Heart left ventricle (tissue), 13 donors: ENCODE results near the gene SLC35F3.

ENCODE experiments used
- CTCF ChIP-seq, 12 donors: fragments of 200-600 bp; sonication (generic) in 4 of 12; IDR thresholded peaks; one replicate each; pipeline versions ENCODE4 v1.5.0 to v1.8.0; 2018 to 2022; ENCODE audit warnings: antibody characterized with exemption in 12 of 12, mild to moderate bottlenecking in 5 of 12
- POLR2A ChIP-seq, 2 donors: fragments of 450-650 bp; IDR thresholded peaks; one replicate each; pipeline ENCODE4 v1.6.1; 2017; ENCODE audit warnings: antibody characterized with exemption in 2 of 2, mild to moderate bottlenecking in 2 of 2, moderate library complexity in 2 of 2
- donor health status: ischemic (EF 13 %, LVEDD 7.1; RV severe dilation, severe dysfunction).
- donor health status: DM: no; HTN: yes; CAD: no.
- donor health status: DM: no; HTN: no; CAD: no.
- donor health status: ischemic (EF 25% LVEDD 6.9; RV normal size, moderate dysfunction).
- donor health status: ischemic (EF 25% LVEDD 5.7; RV mildly dilated, moderate dysfunction).
- donor health status: ischemic (EF 35%, LVEDD 5.7; RV mildly dilated, moderate dysfunction).
- donor health status: nonischemic (EF 11% LVEDD 7.7; RV severe dilation, severe dysfunction).
- donor health status: DM: yes; HTN: yes; CAD: no.
- donor health status: PGD.
- donor health status: ischemic (EF 29% LVEDD 5.4; RV normal size, mild dysfunction).
- donor health status: nonischemic (EF 23%, LVEDD 6.1; RV moderate dilation, normal function).

- TF ChIP-seq CTCF (IDR thresholded peaks at IDR 0.05) (no peak), POLR2A (IDR thresholded peaks at IDR 0.05) (no peak)
Observed at GRCh38 chr1:234093107-234093506, 188.6 kb downstream of the SLC35F3 start.
